GM21526 (cell line): ENCODE measurements around the gene EHBP1.
"Not testable (repeated sequence)": the region's sequence is repeated elsewhere in the genome, so short reads cannot be mapped to it uniquely, and the experiment has no call there.

ENCODE experiments used
- ATAC-seq: cut with Tn5 transposase; IDR thresholded peaks from one replicate; pipeline ENCODE4 v1.9.1; 2021; ENCODE audit warnings: moderate library complexity; ENCODE audit not compliant: unreplicated experiment, low FRiP score

The EHBP1 gene

DNA sequence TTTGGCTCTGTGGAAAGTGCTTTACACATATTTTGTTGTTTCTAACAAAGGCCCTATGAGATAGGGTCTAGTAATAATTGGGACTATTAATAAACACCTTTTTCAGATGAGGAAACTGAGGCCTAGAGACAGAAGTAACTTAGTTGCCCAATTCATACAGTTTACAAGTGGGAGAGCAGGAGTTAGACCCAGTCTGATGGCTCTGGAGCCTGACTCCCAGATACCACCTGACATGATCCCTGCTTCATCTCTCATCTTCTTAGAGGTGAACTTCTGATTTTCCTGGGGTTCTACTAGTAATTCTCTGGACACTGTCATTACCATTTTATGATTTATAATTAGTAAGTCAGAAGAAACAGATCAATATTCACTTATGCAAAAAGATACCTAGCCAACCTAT lies 296.1 kb downstream of the EHBP1 start:
- ATAC-seq, result no peak

DNA sequence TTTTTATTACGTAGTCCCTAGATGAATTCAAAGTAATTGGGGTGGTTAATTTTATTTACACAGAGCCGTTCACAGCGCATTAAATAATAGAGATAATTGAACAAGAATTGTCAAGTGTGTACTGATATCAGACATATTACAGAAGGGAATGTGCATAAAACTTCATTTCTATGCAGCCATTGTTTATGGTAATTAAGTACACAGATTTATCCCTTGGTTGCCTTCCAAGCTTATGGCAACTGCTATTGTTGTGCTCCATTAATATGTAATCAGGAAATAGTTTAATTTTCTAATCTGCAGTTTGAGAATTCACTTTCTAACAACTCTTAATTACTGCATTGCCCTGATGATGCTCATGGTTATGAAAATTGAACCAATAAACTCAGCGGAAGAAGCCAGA lies 297.8 kb downstream of the EHBP1 start:
- ATAC-seq, result no peak

DNA sequence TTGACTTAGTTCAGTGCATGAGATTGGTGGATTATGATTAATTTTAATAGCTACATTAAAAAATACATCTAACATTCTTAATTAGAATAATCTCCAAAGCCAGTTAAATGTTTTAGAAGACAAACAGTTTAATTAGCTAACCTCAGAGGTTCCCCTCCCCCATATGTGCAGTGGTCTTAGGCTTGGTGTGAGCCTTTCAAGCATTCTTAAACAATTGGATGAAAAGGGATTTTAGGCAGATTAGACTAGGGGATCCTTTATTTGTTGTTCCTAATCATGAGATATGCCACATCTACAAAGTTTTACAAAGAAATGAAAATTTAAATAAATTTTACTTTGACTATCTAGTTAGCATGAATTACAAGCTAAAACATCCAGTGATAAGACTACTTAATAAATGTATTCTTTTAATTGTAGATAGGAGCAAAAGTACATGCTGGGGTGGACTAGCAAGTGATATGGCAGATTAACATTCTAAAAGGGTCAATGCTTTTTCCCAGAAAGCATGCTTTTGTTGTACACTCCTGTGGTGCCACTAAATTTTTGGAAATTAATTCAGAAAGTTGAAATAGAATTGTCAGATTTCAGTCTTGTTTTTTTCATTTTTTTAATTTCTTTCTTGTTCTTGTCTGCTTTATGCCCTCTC lies 302.4 kb downstream of the EHBP1 start:
- no peak for ATAC-seq

GRCh38 chr2:63008838-63009237 lies 303.3 kb downstream of the EHBP1 start:
- no peak for ATAC-seq

DNA sequence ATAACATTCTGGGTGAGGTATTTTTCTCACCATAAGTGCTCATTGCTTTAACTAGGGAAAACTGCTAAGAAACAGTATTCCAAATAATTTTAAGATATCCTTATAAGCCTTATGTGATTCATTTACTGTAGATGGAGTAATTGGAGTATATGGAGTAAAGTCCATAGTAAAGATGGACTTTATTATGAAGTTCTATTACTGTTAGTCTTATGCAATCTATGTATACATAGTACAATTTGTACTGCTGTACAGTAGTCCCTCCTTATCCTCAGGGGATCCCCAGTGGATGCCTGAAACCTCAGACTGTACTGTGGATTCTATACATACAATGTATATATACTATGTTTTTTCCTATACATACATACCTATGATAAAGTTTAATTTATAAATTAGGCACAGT lies 304.0 kb downstream of the EHBP1 start:
- ATAC-seq, result no peak

DNA sequence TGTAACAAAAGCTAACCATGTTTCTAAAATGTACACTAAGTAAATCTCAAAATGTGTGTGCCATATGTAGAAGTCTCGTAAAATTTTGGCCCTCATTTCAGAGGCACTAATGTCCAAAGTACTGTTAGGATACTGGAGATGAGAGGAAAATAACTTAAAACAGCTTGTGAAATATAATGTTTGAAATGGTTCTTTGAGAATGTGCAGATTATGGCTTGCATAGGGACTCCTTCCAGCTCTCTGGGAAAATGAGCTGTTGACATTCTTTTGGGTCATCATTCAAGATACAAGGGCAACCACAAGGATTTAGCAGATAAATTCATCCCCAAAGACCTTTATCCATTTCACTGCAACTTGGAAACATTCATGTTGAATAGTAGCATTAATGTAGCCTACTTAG lies 307.0 kb downstream of the EHBP1 start:
- ATAC-seq, result no peak

DNA sequence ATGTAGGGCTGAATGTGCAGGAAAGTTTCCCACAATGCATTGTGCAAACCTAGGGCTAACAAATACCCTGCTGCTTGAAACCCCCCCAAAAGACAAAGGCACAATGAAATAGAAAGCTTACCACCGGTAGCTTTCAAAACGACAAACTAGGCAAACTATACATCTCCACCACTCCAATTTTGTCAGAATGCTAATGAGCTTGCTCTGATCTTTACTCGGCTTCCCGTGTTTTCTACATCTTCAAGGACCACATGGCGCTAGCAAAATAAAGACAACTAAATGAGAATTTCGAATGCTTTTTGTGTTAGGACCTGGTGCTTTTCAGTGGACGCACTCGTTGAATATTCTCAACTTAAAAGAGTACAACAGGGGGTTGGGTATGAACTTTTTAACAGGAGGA lies 307.9 kb downstream of the EHBP1 start:
- no peak for ATAC-seq

DNA sequence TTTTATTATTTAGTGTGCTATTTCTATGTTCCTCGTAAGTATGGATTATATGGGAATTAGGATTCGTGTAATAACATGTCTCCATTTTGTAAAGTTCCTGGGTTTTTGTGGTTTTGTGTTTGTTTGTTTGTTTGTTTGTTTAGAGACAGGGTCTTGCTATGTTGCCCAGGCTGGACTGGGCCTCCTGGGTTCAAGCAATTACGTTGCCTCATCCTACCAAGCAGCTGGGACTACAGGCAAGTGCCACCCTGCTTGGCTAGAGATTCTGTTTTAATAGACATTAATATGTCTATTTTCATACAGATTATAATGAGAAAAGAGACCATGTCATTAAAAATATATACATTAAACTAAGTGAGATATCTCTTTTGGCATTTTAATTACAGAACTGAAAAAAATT lies 309.9 kb downstream of the EHBP1 start:
- no peak for ATAC-seq

DNA sequence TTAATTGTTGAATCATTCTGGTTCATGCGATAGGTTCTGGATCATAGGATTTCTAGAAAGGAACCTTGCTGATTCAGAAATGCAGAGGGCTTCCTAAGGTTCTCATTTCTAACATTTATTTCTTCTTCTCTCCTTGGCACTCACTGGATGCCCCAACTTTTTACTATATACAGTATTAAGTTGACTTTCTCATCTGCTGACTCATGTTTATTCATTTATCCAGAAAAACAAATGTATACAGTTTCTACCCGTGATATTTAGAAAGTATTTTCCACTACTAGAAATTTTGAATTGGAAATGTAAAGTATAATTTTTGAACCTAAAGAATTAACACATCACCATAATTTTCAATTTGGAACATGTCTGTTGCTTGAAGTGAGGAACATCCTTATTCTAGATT lies 312.9 kb downstream of the EHBP1 start:
- ATAC-seq, result no peak

- not testable (repeated sequence) for ATAC-seq
These were observed 314.2 kb downstream of the EHBP1 start for GRCh38 chr2:63019686-63020085.

DNA sequence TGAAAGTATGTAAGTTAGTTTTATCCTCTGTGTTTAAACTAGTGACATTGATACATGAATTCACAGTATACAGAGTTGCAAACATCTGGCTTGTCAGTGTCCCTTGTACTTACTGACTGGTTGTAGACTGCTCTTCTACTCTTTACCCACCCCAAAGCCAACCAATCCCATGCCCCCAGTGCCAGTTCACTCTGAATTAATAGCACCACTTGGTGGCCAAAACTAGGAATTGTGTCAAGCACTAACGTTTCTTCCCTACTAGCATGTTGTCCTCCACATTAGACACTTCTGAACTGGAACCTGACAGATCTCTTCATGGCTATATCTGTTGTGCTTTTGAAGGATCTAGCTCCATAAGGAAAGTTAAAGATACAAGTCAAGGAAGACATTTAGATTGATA lies 317.9 kb downstream of the EHBP1 start:
- ATAC-seq, result no peak

DNA sequence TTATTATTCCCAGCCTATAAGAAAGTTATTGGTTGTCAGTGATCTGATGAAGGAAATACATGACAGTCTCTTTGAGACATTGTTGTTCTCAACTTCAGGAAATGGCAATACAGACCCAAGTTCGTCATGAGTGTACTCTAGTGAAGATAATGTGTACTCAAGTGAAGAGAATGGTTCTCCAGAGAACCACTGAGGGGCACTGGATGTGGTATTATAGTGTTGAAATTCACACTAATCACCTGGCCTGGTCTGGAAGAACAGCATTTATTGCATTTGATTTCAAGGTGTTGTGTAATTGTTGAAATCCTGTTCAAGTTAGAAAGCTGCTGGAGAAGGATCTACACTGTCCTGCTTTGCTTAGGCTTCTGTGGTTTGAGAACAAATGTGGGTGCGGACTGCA lies 321.7 kb downstream of the EHBP1 start:
- ATAC-seq, result no peak

DNA sequence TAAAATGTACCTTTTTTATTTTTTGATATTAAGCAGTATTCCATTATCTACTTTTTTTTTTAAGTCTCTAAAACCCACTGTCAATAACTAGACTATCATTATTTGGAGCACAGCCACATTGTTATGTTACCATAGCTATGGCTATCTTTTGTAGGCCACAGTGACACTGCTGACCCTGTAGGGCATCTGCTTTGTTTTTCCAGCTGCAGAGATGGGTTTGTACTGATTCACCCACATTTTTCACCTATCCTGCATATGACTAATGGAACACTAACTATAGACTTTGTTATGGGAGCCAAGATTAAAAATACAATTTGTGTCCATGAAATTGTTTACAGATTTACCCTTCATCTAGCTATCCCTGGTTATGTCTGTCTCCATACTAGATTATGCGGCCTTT lies 323.5 kb downstream of the EHBP1 start:
- ATAC-seq, result no peak

DNA sequence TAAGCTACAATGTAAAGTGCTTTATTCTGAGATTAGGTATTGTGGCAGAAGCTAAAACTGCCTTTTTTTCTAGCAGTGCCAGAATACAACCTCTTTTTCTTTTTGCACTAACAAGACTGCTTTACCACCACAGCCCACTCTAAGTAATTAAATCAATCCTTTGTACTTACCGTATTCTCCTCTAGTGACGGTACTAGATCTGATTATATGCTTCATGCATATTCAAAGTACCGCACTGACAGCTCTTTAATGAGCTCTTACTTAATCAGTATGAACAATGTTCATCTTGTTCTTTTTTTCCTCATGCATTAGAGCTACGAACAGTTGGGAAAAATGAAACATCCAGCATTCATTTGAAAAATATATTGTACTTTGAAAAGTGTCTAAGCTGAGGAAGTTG lies 329.0 kb downstream of the EHBP1 start:
- ATAC-seq, result no peak

DNA sequence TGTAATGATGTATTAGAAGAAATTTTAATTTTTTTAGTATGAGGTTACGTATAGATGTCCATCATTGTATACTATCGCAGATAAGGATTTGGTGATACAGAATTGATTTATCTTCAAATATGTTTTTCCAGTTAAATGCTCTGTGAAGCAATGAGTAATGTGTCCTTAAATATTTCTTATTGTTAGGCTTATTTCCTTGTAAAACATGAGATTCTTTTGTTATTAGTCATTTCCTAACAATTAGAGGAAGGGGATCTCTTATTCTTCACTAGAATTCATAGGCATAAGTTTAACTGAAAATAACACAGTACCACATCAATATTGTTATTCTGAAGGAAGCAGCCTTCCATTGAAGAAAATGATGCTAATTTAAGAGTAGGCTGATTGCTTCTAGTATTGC lies 329.7 kb downstream of the EHBP1 start:
- ATAC-seq, result no peak

GRCh38 chr2:63035660-63036059 lies 330.1 kb downstream of the EHBP1 start:
- no peak for ATAC-seq

GRCh38 chr2:63038034-63038433 lies 332.5 kb downstream of the EHBP1 start:
- ATAC-seq, result no peak

DNA sequence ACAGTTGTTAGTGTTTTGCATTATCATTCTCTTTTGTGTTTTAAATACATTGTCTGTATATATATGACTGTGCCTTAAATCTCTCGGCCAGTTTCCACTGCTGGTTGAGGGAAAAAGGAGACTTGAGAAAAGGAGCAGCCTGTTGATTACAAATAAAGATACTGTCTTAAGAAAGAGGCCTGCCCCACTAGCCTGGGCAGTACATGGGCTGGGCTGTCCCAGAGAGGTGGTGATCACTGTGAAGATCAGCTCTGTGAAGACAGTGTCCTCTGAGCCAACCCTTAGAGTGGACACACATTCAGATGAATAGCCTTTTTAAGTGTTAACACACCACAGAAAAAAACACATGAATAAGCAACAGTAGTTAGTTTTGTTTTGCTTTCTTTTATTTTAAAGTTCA lies 335.1 kb downstream of the EHBP1 start:
- ATAC-seq, result no peak

GRCh38 chr2:63041592-63041991 lies 336.1 kb downstream of the EHBP1 start:
- ATAC-seq, result no peak

- ATAC-seq, result no peak
These were observed 339.1 kb downstream of the EHBP1 start for GRCh38 chr2:63044362-63045327.

- ATAC-seq, result no peak
These were observed 341.0 kb downstream of the EHBP1 start for GRCh38 chr2:63046552-63046951.

GRCh38 chr2:63046961-63047320 lies 341.4 kb downstream of the EHBP1 start:
- ATAC-seq, result no peak
